22Rv1 (cell line): Measurements from ENCODE around the gene PTK6.

Experiments
- H3K27ac ChIP-seq: fragments of 450-650 bp; 2 replicates; pipeline ENCODE4 v1.5.1; 2017
- CTCF ChIP-seq: fragments of 450-650 bp; IDR thresholded peaks from 2 replicates; pipeline ENCODE4 v1.5.1; 2017; ENCODE audit warnings: mild to moderate bottlenecking
- ZFX ChIP-seq: fragments of 450-650 bp; IDR thresholded peaks from 2 replicates; pipeline ENCODE4 v1.6.1; 2017; ENCODE audit warnings: antibody characterized with exemption, borderline replicate concordance

The PTK6 gene

DNA sequence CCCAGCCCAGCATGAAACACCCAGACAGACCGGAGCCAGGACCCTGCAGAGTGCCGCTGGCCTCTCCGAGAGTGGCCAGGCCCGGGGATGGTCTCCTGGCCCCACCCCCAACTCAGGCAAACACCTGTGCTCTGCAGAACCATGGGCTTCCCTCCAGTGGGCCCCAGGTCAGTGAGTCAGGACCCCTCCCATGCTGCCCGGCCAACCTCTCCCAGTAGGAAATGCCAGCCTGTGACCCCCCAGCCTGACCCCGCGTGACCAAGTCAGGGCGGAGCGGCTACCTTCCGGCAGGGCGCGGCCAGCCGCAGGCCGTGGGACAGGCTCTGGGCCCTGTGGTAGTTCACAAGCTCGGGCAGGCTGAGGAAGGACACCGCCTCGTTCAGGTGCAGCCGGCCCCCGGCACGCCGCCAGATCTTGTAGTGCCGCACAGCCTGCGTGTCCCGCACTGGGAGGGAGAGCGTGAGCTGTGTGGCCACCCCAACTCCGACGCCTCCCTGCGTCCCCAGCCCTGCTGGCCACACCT is 3.2 kb downstream of the PTK6 start:
- no peak for TF ChIP-seq CTCF

DNA sequence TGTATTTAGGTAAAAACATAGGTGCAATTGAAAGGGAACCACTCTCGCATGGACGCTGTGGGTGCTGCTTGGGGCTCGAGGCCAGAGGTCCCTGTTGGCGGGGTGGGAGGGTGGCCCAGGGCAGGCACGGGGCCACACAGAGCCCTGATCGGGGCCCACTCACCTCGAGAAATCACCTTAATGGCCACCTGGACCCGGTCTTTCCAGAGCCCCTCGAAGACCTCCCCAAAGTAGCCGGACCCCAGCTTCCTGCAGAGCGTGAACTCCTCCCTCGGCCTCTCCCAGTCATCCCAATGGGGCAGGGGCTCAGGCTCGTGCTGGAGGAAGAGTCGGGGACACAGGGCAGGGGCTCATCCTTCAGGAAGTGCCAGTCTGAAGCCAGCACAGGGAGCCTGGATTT is 3.8 kb downstream of the PTK6 start:
- TF ChIP-seq ZFX (no peak), CTCF (no peak)

More for the DNA sequence above, 3.2 kb downstream of the PTK6 start:
- H3K27ac ChIP-seq: no peak overlapping the region

DNA sequence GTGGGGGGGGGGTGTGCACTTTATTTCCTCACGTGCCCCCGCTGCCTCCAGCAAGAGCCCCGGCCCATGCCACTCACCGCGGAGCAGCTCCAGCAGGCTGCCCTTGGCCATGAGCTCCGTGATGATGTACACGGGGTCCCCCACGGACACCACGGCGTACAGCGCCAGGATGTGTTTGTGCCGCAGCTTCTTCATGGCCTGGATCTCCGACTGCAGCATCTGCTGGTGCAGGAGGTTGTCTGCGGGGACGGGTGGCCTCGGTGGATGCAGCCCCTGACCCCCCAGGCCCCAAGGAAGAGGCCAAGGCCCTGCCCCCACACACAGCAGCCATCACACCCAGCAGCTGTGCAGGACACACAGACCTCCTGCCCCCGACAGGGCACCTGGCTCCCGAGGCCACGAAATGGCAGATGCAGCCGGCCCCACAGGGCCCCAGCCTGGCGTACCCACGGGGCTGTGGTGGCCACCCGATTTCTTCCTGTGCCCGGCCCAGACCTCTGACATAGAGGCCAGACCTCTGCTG is 4.7 kb downstream of the PTK6 start:
- no peak for TF ChIP-seq CTCF
- TF ChIP-seq ZFX: no peak
- no peak overlapping the region for H3K27ac ChIP-seq

More for the DNA sequence above, 3.8 kb downstream of the PTK6 start:
- H3K27ac ChIP-seq: no peak overlapping the region

DNA sequence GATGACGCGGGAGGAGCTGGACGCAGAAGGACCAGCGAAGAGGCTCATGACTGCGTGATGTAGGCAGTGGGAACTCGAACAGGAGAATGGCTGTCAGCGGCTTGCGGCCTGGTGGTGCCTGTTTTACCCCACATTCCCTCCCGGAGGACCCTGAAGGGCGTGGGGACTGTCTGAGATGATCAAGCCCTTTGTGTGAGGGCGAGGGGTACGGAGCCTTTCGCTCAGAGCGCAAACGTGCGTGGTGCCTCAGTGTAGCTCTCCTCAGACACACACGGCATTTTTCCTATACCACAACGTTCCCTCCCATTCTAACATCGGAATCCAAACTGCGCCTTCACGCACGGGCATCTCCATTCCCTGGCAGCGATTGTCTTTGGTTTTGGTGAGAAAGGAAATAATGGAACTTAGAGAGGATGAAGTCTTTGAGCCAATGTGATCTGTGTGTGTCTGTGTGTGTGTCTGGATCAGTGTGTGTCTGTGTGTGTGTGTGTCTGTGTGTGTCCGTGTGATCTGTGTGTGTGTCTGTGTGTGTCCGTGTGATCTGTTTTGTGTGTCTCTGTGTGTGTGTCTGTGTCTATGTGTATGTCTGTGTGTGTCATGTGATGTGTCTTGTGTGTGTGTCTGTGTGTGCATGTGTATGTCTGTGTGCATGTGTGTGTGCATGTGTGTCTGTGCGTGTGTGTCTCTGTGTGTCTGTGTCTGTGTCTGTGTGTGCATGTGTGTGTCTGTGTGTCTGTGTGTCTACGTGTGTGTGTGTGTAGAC is 5.3 kb downstream of the PTK6 start:
- H3K27ac ChIP-seq: no peak overlapping the region
- TF ChIP-seq ZFX (no peak), CTCF (no peak)

DNA sequence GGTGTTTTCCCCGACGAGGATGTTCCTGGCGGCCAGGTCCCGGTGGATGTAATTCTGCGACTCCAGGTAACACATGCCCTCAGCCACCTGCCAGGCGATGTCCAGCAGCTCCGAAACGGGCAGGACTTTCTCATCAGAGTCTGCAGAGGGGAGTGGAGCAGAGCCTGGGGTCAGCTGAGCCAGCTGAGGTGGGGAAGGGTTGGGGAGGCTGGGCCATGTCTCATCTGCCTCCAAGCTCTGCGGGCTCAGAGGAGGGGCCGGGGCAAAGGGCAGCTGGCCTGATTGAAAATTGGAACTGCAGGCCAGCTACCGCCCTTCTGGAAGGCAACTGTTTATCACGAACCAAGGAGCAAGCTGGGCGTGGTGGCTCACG is 6.4 kb downstream of the PTK6 start:
- no peak overlapping the region for H3K27ac ChIP-seq
- TF ChIP-seq CTCF (no peak), ZFX (no peak)

DNA sequence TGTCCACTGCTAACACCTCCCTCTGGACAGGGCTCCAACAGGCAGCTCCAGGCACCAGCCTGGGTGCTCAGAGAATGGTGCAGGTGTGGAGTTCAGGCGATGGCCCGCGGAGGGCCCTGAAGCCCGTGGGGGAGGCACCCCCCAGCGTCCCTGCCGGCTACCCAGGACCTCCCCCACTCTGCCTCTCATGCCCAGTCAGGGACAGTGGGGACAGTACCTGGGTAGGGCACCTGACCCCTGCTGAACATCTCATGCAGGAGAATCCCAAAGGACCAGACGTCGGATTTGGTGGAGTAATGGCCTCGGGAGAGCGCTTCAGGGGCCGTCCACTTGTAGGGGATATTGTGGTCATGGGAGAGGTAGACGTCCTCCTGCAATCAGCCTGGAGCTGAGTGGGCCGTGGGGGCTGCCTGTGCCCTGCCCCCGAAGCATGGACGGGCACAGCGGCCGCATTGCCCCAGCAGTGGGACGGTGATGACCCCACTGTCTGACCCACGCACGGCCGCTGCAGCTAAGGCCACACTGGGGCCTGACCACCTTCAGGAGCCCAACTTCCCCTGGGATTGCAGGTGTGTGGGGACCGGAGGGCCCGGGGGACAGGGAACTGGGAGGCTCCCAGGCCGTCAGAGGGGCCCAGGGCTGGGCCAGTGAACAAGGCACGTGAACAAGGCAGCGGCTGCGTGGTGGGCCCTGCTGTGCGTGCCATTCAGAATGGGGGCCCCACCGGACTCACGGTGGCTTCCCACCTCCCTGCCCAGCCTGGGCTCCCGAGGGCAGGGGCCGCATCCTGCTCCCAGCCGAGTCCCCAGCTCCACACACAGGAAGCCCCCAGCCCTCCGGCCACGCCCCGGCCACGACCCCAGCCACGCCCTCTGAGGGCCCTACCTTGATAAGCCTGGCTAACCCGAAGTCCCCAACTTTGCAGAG is 7.1 kb downstream of the PTK6 start:
- TF ChIP-seq CTCF (no peak), ZFX (no peak)
- H3K27ac ChIP-seq: no peak overlapping the region
